SJCRH30 (cell line): ENCODE data around the gene RTP5. TPM values are rescaled to one million over a fixed set of nuclear protein-coding genes. Genes with fewer than 3 reads are reported as not detected.

ENCODE experiments used
- DNase-seq, 2 experiments: peaks; one replicate each; pipeline ENCODE4 v3.0.0-alpha.2; 2015 to 2020
- H3K27ac ChIP-seq: fragments of 250-450 bp; sonication (Bioruptor Pico); 2 replicates; pipeline ENCODE4 v1.5.1; 2020; ENCODE audit warnings: mild to moderate bottlenecking, moderate library complexity
- H3K27me3 ChIP-seq: fragments of 250-450 bp; sonication (Bioruptor Pico); 2 replicates; pipeline ENCODE4 v1.5.1; 2020; ENCODE audit warnings: mild to moderate bottlenecking, moderate library complexity
- H3K36me3 ChIP-seq: fragments of 250-450 bp; sonication (Bioruptor Pico); 2 replicates; pipeline ENCODE4 v1.5.1; 2020; ENCODE audit warnings: mild to moderate bottlenecking, moderate library complexity
- H3K4me1 ChIP-seq: fragments of 250-450 bp; sonication (Bioruptor Pico); 2 replicates; pipeline ENCODE4 v1.5.1; 2020; ENCODE audit warnings: mild to moderate bottlenecking, moderate library complexity
- H3K4me3 ChIP-seq: fragments of 250-450 bp; sonication (Bioruptor Pico); 2 replicates; pipeline ENCODE4 v1.5.1; 2020; ENCODE audit warnings: mild to moderate bottlenecking, moderate library complexity
- H3K9me3 ChIP-seq: fragments of 250-450 bp; sonication (Bioruptor Pico); replicated peaks from 2 replicates; pipeline ENCODE4 v1.5.1; 2020; ENCODE audit warnings: mild to moderate bottlenecking, moderate library complexity
- total RNA-seq: library from RNA; depleted of rRNA; stranded (reverse); fragments of >200 nt; shearing (Covaris generic); gene quantifications from 2 replicates; pipeline ENCODE4 v1.2.3, GENCODE V29; 2014

RTP5 gene
- total RNA-seq, 1 experiment from 2014 or later: not detected

DNA sequence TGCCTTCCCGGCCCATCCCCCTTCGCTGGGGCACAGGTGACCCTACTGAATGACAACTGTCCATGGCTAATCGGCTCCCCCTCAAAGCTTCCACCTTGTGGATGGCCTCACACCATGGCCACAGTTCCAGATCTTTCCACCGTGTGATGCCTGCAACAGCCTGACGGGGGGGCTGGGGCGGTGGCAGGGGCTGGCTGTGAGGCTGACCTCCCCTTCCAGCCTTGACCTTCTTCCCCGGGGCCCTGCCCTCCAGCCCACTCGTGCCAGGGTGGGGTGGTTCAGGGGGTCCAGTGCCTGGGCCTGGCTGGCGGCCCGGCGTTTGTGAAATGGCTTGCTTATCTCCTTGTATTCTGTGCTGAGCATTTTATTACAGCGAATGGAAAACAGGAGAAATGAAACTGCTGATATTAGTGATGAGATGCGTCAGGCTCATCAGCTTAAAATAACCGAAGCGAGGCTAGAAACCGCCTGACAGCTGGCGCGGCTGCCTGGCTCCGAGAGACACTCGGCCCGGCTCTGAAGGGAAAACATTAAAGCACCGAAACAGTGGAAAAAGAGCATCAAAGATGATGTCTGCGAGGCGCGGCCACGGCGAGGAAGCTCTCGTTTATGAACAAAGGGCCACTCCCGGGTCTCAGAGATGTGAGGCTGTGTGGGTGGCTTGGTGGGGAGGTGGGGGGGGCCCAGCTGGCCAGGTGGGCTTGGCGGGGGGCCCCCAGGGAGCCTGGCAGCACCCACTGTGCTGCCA, 9.9 kb upstream of the RTP5 start:
- Histone ChIP-seq H3K36me3 (no peaks in the 10 kb centered on the region), H3K9me3 (peaks cover 4% of the 10 kb centered on the region; the same call in 1 of the 2 replicates), H3K27me3 (no peaks in the 10 kb centered on the region), H3K4me3 (peak overlapping the region; percentile 34), H3K27ac (peak overlapping the region; percentile 29), H3K4me1 (peaks cover 25% of the 10 kb centered on the region)
- DNase-seq: peak; percentile 59 to 73

DNA sequence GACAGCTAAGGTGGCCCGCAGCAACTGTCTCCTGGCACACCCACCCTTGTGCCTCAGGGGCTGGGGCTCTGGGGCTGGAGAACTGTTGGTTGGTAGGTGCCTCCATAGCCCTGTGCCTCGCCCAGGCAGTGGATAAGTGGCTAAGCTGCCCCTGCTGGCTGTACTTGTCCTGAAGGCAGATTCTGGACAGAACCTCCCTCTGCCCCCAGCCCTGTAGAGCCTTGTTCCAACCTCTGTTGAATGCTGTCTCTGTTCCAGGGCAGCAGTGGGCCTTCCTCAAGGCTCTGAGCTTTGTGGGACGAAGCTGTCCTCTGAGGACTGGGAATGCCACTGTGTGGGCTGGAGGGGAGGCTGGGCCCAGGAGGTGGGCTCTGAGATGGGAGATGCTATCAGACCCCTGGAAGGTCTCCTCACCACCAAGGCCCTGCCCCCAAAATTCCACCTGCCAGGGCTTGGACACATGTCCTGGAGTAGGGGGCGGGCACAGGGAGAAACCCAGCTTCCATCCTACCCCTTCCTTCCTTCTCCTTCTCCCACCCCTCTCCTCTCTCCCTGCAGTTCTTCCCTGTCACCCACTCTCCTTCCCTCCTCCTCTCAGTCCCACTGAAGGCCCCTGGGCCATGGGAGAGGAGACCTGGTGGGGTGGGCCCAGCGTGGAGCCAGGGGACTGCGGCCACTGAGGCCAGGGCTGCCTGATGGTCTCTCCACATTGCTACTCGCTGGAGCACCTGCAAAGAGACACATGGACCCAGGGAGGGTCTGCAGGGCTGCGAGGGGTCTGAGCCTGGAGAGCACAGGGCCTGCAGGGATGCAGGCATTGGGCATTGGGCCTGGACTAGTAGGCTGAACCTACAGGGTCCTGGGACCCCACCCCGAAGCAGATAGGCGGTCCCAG, 9.1 kb upstream of the RTP5 start:
- Histone ChIP-seq H3K9me3 (peaks cover 4% of the 10 kb centered on the region; the same call in 1 of the 2 replicates), H3K4me3 (peak overlapping the region; percentile 34), H3K4me1 (peaks cover 17% of the 10 kb centered on the region), H3K36me3 (no peaks in the 10 kb centered on the region), H3K27ac (peak overlapping the region; percentile 29; the same call in 1 of the 2 replicates), H3K27me3 (no peaks in the 10 kb centered on the region)
- DNase-seq: peak; percentile 47 to 62

DNA sequence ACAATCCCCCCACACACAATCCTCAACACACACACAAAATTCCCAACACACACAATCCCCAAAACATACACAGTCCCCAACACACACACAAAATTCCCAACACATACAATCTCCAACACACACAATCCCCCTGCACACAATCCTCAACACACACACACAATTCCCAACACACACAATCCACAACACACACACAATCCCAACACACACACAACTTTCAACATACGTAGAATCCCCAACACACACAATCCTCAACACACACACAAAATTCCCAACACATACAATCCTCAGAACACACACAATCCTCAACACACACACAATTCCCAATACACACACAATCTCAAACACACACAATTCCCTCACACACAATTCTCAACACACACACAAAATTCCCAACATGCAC, 8.3 kb upstream of the RTP5 start:
- H3K36me3 ChIP-seq: no peaks in the 10 kb centered on the region
- H3K27ac ChIP-seq: no peak overlapping the region
- peaks cover 13% of the 10 kb centered on the region for H3K4me1 ChIP-seq
- peaks cover 4% of the 10 kb centered on the region; the same call in 1 of the 2 replicates for H3K9me3 ChIP-seq
- DNase-seq: no peak
- no peaks in the 10 kb centered on the region for H3K27me3 ChIP-seq
- no peak overlapping the region for H3K4me3 ChIP-seq

DNA sequence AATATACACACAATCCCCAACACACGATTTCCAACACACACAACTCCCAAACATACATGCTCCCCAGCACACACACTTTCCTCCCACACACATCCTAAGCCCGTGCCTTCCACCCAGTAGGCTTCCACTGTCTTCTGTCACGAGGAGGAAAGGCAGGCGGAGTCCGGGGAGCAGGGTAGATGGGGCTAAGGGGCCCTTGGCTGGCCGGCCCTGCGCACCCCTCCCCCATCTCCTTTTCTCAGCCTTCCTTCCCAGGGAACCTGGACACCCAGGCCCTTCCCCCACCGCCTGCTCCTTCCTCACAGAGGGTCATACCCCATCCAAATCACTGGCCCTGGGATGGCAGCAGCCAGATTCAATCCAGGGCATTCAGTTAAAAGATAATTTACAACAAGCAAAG, 7.4 kb upstream of the RTP5 start:
- Histone ChIP-seq H3K36me3 (no peaks in the 10 kb centered on the region), H3K27me3 (peaks cover 7% of the 10 kb centered on the region; the same call in 1 of the 2 replicates), H3K27ac (no peak overlapping the region), H3K4me3 (no peak overlapping the region), H3K4me1 (peaks cover 17% of the 10 kb centered on the region), H3K9me3 (peaks cover 4% of the 10 kb centered on the region; the same call in 1 of the 2 replicates)
- DNase-seq: no peak

GRCh38 chr2:241862775-241863535, 6.6 kb upstream of the RTP5 start:
- peaks cover 25% of the 10 kb centered on the region for H3K4me1 ChIP-seq
- peaks cover 13% of the 10 kb centered on the region; the same call in 1 of the 2 replicates for H3K27me3 ChIP-seq
- H3K36me3 ChIP-seq: no peaks in the 10 kb centered on the region
- no peak for DNase-seq
- peaks cover 4% of the 10 kb centered on the region; the same call in 1 of the 2 replicates for H3K9me3 ChIP-seq
- no peak overlapping the region for H3K27ac ChIP-seq
- H3K4me3 ChIP-seq: no peak overlapping the region

- H3K27me3 ChIP-seq: peaks cover 13% of the 10 kb centered on the region; the same call in 1 of the 2 replicates
- H3K9me3 ChIP-seq: peaks cover 4% of the 10 kb centered on the region; the same call in 1 of the 2 replicates
Measured at GRCh38 chr2:241863536-241863954, 6.0 kb upstream of the RTP5 start.

DNA sequence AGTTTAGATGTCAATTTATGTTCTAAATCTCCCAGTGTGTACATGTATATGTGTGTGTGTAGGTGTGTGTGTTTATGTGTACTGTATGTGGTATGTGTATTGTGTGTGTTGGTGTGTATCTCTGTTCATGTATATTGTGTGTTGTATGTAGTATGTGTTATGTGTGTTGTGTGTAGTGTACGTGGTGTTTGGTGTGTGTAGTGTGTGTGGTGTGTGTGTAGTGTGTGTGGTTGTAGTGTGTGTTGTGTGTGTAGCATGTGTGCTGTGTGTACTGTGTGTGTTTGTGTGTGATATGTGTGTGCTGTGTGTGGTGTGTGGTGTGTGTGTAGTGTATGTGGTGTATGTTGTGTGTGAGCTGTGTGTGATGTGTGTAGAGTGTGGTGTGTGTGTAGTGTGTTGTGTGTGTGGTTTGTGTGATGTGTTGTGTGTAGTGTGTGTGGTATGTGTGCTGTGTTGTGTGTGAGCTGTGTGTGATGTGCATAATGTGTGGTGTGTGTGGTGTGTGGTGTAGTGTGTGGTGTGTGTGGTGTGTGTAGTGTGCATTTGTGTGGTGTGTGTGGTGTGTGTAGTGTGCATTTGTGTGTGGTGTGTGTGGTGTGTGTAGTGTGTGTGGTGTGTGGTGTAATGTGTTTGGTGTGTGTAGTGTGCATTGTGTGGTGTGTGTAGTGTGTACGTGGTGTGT, 5.2 kb upstream of the RTP5 start:
- Histone ChIP-seq H3K36me3 (no peaks in the 10 kb centered on the region), H3K4me3 (no peak overlapping the region), H3K27me3 (peaks cover 13% of the 10 kb centered on the region; the same call in 1 of the 2 replicates), H3K9me3 (peaks cover 4% of the 10 kb centered on the region; the same call in 1 of the 2 replicates), H3K27ac (no peak overlapping the region), H3K4me1 (peaks cover 33% of the 10 kb centered on the region)
- DNase-seq: no peak

More at GRCh38 chr2:241863536-241863954, 6.0 kb upstream of the RTP5 start:
- no peak overlapping the region for H3K4me3 ChIP-seq
- no peaks in the 10 kb centered on the region for H3K36me3 ChIP-seq
- no peak overlapping the region for H3K27ac ChIP-seq
- peaks cover 31% of the 10 kb centered on the region for H3K4me1 ChIP-seq
- no peak for DNase-seq

DNA sequence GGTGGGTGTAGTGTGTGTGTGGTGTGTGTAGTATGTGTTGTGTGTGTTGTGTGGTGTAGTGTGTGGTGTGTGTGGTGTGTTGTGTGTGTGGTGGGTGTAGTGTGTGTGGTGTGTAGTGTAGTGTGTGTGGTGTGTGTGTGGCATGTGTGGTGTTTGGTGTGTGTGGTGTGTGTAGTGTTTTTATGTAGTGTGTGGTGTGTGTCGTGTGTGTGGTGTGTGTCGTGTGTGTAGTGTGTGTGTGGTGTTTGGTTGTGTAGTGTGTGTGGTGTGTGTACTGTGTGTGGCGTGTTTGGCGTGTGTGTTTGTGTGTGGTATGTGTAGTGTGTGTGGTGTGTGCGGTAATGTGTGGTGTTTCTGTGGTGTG, 4.7 kb upstream of the RTP5 start:
- H3K4me3 ChIP-seq: no peak overlapping the region
- no peaks in the 10 kb centered on the region for H3K36me3 ChIP-seq
- H3K27me3 ChIP-seq: peaks cover 13% of the 10 kb centered on the region; the same call in 1 of the 2 replicates
- no peak for DNase-seq
- H3K9me3 ChIP-seq: peaks cover 4% of the 10 kb centered on the region; the same call in 1 of the 2 replicates
- H3K4me1 ChIP-seq: peaks cover 30% of the 10 kb centered on the region
- no peak overlapping the region for H3K27ac ChIP-seq

GRCh38 chr2:241865416-241865956, 4.0 kb upstream of the RTP5 start:
- no peak for DNase-seq
- H3K4me3 ChIP-seq: no peak overlapping the region
- H3K27ac ChIP-seq: no peak overlapping the region
- H3K36me3 ChIP-seq: no peaks in the 10 kb centered on the region
- peaks cover 4% of the 10 kb centered on the region; the same call in 1 of the 2 replicates for H3K9me3 ChIP-seq
- peaks cover 13% of the 10 kb centered on the region; the same call in 1 of the 2 replicates for H3K27me3 ChIP-seq
- H3K4me1 ChIP-seq: peaks cover 31% of the 10 kb centered on the region

GRCh38 chr2:241865957-241866789, 3.4 kb upstream of the RTP5 start:
- Histone ChIP-seq H3K4me3 (no peak overlapping the region), H3K36me3 (no peaks in the 10 kb centered on the region), H3K4me1 (peaks cover 36% of the 10 kb centered on the region), H3K9me3 (peaks cover 4% of the 10 kb centered on the region; the same call in 1 of the 2 replicates), H3K27me3 (peaks cover 13% of the 10 kb centered on the region; the same call in 1 of the 2 replicates), H3K27ac (no peak overlapping the region)
- DNase-seq: peak; percentile 55 to 66

DNA sequence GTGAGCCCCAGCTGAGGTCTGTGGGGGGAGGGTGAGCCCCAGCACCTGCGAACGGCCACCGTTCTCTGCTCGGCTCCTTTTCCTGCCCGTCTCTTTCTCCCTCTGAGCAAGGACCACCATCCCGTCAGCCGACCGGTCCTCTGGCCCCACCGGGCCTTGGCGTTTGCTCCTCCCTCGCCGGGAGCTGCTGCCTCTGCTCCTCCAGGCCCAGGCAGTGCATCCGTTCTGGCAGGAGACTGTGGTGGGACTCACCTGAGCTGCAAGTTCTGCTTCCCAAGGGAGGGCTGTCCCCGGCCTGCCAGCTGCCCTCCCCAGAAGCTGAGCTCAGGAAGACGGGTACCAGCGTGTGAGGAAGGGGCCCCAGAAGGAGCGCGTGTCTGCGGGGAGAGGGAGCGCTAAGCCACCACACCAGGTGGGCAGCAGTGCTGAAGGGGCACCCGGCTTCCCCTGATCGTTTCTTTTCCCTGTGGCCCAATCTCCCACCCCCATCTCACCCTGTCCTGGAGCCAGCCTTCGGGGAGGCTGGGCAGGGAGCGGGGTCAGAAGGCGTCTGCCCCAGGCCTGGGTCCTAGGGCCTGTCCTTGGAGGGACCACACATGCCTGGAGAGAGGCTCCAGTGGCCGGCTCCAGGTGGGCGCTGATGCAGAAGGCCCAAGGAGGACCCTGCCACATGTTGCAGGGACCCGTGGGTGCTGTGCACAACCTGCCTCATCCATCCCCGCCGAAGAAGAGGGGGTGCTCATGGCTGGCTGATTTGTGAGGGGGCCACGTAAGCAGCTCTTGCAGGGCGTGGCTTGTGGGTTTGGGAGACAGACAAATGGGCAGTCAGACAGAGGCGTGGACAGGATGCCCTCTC, 2.5 kb upstream of the RTP5 start:
- Histone ChIP-seq H3K27ac (no peak overlapping the region), H3K4me3 (no peak overlapping the region), H3K4me1 (peaks cover 36% of the 10 kb centered on the region), H3K9me3 (peaks cover 4% of the 10 kb centered on the region; the same call in 1 of the 2 replicates), H3K36me3 (no peaks in the 10 kb centered on the region), H3K27me3 (peaks cover 13% of the 10 kb centered on the region; the same call in 1 of the 2 replicates)
- DNase-seq: no peak
